Stromal cell of bone marrow (primary cell): ENCODE results near the gene NSF.
"Not testable (repeated sequence)": the region's sequence is repeated elsewhere in the genome, so short reads cannot be mapped to it uniquely, and the experiment has no call there.

Experiments used
- DNase-seq: peaks from one replicate; pipeline ENCODE4 v3.0.0-alpha.2; 2012; ENCODE audit warnings: low read depth

The NSF gene

DNA sequence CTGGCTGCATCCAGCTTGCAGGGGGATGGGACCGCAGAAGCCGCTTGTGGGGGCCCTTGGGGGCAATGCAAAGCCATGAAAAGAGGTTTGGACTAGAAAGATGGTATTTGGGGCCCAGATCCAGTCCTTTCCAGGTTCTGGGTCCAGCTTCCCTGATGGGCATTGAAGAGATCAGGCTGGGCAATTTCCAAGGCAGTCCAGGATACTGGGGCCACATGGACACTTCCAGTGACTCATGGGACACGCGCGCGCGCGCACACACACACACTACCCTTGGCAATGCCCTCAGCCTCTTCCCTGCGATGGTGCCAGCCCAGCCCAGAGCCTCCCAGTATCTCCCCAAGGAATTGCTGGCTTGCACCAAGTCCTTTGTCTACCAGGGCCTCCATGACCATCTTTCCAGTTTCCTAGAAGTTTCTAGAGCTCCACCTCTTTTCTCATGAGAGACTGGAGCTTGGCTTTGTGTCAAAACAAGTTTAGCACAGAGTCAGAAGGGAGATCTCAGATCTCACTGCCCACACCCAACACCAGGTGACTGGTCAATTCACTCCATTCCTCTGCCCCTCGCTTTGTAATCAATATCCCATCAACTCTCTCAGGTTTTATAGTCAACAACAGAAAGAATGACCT is 183.8 kb downstream of the NSF start:
- DNase-seq = no peak

DNA sequence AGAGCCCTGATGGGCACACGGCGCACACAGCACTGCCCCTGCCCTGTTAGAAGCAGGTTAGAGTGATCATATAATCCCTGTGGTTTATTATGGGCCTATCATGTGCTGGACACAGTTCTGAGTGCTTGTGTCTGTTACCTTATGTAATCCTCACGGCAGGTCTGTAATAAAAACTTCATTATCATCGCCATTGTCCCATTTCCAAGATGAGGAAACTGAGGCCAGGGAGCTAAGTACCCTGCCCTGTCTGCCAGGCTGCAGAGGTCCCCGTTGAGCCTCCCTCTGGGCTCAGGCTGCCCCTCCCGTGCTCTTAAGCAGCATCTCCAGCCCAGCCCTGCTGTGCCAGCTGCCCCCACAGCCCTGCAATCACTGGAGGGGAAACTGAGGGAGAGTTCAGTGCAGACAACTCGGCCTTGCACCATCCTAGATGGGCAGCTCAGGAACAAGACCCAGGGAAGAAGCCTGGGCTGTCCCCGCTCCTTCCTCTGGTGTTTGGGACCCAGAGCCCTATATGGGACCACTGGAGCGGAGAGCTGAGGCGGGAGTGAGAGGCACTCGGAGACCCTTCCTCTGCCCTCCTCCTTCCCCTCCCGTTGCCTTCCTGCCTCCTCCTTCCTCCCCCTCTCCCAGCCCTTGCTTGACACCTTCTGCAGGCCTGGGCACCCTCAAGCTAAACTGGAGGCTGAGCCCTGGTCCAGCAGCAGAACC is 186.0 kb downstream of the NSF start:
- no peak for DNase-seq

DNA sequence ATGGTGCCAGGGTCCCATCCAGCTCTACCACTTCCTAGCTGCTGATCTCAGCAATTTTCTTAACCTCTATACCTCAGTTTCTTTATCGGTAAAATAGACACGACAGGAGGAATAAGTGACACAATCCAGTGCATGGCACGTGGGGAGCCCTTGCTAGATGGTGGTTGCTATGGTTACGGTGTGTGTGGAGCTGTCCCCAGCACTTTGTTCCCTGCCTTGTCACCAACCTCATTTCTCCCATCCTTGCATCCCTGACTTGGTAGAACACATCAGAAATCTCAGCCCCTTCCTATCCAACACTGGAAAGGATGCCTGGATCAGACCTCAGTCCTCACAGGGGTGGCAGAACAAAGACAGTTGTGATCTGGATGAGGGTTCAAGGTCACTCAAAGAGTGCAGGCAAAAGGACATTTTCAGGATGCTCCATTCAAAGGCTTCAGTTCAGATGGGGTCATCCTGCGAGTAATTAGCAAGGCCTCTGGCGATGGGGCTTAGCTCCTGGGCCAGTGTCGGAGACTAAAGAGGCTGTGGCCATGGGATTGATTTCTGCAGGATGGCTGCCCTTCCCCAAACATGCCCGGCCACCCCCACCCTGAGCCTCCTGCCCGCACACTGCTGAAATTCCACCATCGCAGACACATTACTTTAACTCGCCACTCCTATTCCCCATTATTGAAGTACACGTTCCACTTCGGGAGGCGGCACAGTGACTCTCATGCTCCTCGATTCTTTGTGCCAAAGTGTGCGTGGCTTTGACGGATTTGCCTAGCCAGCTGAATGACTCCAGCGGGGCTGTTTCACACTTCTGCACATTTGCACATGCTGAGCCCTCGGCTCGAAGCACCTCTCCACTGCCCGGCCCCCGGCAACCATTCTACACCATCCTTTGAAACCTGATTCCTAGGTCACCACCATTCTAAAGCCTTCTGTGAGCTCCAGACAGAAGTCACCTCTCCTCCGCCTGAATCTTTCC is 187.8 kb downstream of the NSF start:
- DNase-seq = no peak

DNA sequence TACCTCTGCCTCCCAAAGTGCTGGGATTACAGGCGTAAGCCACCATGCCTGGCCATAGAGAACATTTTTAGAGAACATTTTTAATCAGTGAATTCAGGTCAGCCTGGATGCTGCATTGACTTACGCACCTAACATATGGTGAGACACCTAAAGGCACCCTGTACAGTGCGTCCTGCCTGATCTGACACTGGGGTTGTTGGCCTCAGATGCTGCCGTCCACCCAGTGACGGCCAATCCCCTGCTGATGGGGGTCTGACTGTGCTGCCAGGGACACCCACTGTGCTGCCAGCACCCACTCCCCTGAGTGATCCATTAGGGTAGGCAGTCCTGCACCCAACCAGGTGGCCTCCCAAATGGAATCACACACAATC is 189.5 kb downstream of the NSF start:
- DNase-seq = no peak

DNA sequence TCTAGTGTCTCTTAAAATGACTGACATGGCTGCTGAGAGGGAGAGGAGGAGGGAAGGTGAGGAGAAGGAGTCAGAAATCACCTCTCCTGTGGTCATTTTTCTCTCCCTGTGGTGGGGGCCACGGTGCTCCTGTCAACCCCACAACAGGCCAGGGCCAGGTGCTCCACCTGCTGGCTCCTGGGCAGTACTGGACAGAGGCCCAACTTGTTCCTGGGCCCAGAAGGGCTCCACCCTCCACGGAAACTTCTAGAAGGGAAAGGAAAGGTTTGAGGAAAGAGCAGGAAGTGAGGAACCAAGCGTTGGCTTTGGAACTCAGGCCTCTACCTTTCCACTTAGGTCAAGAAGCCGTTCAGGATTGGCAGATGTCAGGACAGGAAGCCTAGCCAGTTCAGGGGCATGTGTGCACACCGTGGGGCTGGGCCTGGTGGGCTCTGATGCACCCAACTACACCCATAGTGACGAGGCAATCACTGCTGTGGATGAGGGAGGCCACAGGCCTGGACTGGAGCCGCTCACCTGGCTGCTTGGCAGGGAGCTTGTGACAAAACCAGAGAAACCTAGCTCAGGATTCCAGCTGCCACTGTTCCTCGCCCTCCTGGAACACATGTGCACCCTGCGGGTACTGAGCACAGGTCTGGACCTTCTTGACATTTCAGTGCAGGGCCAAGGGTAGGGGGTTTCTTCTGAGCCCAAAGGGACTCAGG is 191.9 kb downstream of the NSF start:
- DNase-seq = no peak

DNA sequence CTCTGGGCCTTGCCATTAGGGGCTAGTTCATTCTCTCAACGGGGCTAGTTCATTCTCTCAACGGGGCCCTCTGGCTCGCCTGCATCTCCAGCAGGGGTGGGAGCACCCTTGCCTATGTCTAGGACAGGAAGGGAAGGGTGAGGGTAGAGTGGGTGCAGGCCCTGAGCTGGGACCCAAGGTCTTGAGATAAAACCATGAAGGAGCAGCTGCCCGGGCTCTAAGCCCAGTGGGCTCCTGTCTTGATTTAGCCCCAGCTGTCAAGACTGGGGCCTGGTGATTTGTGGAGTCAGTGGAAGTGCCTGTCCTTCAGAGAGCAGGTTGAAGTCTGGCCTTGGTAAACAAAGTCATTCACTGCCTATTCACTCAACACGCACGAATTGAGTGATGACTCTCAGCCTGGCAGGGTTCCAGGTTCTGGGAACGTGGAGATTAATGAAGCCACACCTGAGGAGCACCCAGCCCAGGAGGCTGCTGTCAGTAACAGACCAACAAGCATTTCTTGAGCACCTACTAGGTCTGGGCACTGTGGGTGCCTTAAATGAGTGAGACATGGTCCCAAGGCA is 192.6 kb downstream of the NSF start:
- no peak for DNase-seq

DNA sequence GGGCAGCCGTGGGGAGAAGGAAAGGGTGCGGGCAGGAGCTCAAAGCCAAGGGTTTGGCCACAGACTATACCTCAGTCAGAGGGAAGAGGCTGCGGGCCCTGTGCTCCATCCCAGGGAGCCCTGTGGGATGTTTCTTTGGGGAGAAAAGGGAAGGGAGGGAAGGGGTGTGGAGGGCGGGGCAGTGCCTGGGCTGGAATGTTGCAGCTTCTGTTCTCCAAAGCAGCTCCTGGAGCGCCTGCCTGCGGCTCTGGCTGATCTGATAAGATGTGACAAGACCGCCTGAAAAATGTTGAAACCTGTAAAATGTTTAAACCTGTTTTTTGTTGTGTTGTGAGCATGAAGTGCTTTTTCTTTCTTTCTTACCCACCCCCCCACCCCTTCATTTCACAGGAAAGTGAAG is 195.2 kb downstream of the NSF start:
- no peak for DNase-seq

DNA sequence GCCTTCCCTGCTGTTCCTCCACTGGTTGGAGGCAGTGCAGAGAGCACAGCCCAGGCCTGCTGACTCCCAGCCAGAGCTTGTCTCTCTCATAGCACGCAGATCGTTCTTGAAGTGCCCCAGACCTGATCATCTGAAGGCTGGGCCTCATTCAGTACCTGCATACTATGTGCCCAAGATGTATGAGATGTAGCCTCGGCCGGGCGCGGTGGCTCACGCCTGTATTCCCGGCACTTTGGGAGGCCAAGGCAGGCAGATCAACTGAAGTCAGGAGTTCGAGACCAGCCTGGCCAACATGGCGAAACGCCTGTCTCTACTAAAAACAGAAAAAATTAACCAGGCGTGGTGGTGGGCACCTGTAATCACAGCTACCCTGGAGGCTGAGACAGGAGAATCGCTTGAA is 197.0 kb downstream of the NSF start:
- no peak for DNase-seq

DNA sequence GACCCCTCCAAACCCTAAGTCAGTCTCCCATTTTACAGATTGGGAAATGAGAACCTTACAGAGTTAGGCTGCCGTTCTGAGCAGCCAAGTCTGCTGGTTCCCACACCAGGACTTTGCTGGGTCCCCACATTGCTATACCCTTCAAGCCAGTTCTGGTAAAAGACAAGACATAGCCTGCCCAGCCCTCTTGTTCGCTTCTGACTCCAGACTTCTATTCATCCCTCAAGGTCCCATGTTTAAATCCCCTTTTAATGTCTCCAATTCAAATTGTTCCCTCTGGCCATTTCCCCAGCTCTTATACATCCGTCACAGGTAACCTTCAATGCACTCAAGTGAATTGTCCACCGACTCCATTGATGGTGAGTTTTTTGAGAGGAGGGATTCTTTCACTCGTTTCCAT is 197.8 kb downstream of the NSF start:
- no peak for DNase-seq

DNA sequence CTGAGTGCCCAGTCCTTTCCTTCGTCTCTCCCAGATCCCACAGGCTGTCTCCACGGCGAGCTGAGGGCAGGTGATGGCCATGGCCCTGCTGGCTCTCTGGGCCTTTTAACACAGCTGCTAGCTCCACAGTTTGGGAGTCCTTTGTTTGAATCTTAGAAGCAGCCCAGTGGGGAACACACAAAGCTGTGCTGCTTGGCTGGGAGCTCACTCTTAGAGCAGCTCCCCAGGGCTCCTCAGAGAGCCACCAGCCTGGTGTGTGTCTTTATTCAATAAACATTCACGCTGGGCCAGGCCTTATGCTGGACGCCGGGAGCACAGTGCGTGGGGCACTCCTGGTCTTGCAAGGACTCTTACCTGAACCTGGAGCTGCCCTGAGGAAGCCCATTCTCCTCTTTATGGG is 198.3 kb downstream of the NSF start:
- DNase-seq = no peak

DNA sequence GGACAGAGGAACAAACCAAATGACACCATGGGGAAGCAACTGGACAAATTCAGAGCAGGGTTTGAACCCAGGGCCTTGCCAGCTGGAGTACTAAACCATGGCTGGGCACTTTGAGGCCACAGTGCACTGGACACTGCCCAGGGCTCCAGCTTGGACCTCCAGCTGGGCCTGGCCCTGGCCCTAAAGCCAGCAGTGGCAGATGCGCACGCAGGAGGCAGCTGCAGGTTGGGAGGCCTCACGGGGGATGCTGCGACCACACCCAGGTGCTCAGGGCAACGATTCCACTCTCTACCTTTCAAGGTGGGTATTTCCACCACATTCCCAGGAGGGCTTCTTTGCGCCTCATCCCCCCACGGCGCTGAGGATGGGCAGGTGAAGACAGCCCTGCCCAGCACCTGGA is 199.1 kb downstream of the NSF start:
- DNase-seq = no peak

DNA sequence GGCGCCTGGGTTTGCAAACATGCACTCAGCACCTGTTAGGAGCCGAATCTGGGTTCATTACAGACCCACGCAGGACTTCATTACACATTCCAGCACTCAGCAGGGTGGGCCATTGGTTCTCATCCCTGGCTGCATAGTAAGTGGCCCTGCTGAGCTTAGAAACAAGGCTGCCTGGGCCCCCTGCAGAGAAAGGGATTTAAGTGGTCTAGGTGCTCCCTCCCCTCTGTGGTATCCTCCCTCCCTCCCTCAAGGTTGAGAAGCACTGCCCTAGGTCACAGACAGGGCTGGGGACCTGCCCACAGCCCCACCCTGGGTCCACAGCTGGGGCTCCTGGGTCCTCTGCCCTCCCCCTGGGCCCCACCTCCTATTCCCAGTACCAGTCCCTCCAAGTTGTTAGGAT is 199.7 kb downstream of the NSF start:
- no peak for DNase-seq

DNA sequence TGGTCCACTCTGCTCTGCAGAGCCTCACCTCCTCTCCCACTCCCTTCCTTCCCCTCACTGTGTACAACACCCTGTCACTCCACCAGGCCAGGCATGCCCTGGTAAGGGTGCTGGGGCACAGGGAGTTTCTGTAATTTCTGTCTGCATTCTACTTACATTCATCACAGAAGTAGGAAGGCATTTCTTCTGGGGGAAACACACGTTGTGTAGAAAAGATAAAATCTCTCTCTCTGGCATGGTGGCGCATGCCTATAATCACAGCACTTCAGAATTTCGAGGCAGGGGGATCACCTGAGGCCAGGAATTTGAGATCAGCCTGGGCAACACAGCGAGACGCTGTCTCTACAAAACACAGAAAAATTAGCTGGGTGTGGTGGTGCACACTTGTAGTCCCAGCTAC is 201.1 kb downstream of the NSF start:
- no peak for DNase-seq

DNA sequence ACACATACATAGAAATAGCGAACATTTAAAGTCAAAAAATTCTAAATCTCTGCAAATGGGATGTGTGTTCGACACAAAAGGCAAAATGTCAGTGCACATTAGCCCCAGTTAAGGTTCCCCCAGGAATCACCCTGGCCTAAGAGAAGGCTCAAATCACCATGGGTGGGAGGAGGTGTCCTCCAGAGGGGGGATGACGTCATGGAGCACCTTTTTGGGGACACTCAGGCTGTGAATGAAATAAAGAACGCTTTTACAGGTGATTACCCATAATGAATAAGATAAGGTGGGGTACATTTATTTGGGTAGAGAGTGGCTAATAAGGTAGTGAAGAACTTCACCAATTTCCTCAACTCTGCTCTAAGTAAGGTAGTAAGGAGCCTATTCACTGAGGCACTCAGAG is 201.6 kb downstream of the NSF start:
- no peak for DNase-seq

DNA sequence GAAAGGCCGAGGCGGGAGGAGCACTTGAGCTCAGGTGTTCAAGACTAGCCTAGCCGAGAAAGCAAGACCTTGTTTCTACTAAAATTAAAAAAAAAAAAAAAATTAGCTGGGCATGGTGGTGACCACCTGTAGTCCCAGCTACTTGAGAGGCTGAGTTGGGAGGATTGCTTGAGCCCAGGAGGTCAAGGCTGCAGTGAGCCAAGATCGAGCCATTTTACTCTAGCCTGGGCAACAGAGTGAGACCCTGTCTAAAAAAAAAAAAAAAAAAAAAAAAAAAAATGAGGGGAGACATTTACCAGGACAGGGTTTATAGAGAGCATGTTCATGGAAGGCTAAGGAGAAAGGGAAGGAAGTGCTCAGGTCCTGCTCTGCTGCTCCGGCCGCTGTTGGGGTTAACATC is 202.6 kb downstream of the NSF start:
- not testable (repeated sequence) for DNase-seq

DNA sequence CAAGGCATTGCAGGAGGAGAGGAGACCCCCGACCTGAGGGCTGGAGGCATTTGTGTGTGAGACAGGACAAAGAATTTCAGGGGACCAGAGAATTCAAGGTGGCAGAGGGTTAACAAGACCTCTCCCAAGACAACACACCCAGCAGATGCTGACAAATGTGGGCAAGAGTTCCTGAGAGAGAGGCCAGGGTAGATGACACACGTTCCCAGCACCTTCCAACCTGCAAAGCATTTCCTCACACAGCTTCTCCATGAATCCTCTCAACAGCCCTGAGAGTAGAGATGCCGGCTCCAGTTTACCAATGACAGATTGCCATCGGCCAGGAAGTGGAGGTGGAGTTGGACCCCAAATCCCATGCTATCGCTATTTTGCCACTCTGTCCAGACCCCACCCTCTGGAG is 203.1 kb downstream of the NSF start:
- no peak for DNase-seq

DNA sequence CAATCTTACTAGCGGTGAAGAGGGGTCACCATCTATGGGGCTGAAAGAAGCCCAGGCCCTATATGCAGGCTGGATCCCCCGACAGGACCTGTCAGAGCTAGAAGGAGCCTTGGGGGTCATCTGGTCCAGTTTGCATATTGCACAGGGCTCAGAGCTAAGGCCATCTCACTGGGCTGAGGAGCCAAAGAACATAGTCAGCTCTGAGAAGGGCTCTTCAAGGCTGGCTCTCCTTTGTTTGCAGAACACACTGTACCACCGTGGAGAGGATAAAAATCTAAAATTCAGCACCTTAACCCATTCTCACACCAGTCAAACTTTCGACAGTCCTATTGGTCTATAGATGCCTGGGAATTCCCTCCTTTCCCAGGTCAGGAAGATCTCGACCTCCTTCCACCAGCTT is 203.8 kb downstream of the NSF start:
- DNase-seq = no peak

DNA sequence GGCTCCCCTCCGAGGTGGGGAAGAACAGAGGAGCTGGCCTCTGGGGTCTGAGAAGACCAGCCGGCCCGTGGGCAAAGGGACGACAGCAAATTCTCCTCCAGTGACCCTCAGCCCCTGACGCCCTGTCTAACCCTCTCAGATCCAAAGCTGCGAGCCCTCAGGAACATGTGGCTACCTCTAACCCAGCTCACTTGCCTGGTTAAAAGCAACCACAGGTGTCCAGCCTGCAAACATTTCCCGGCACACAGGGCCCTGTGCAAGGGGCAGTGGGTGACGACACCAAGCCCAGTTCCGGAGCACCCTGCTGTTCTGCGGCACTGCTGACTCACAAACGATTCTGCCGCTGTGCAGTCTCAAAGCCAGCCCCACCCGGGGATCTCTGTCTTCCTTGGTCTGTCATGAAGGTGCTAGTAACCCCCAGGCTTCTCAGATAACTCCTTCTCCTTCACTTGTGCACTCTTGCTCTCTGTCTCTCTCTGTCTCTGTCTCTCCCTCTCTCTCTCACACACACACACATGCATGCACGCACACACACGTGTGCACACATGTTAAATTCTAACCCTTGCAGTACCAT is 205.0 kb downstream of the NSF start:
- DNase-seq = no peak

DNA sequence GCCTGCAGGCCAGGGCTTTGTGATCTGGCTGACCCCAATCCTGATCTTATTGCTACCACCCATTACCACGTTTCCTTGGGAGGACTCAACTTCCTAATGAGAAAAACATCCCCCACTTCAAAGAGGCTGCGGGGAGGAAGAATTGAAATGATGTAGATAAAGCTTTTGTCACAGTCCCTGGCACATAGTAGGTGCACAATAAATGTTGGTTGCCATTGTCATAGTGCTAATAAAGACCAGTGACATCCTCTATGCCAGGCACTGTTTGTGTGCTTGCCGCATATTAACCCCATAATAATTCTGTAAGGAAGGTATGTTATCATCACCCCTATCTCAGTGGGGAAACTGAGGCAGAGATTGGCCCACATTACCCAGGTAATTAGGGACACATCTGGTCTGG is 205.6 kb downstream of the NSF start:
- DNase-seq = no peak

DNA sequence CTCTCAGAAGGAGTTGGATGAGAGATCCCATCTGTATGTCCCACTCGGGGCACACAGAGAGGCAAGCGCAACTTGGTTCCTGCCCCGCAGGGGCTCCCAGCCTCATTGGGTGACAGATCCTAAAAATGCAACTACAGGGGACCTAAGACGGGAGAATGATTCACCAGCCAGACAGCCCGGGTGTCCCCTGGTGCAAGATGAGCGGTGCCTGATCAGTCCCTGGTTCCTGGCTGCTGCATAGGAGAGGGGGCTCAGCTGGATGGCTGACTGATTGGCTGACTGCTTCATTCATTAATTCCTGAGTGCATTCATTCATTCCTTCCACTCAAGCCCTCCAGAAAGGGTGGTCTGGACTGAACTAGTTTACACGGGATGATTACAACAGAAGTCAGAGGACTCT is 206.1 kb downstream of the NSF start:
- DNase-seq = no peak

DNA sequence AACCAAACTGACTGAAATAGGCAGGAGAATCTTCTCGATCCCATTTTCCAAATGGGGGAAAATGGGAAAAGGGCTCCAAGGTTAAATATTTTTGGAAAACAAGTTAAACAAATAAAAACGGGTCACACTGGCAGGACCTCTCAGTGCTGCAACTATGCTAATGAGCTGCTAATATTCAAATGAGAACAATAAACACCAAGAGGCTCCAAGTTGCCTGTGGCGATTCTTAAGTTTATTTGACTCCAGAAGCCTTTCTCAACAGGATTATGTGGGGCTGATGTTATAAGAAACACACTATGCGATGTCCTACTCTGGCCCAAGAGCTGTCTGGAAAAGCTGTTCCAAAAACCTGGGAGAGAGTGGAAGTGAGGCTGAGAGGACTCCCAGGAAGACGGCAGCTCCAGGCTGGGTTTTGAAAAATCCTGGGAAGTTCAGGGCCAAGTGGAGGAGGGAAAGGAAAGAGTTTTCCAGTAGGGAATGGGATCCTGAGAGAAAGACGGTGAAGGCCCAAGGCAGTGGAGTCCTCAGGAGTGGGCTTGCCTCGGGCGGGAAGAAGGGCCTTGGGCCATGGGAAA is 206.6 kb downstream of the NSF start:
- no peak for DNase-seq
